GM19238 (cell line): ENCODE measurements around the gene RSPO1.

Experiments used
- DNase-seq: peaks from one replicate; pipeline ENCODE4 v3.0.0; 2011; ENCODE audit warnings: low spot score; ENCODE audit not compliant: insufficient read length

Gene RSPO1

GRCh38 chr1:37657620-37658412 lies 23.1 kb upstream of the RSPO1 start:
- DNase-seq = no peak

GRCh38 chr1:37656881-37657280 lies 22.2 kb upstream of the RSPO1 start:
- no peak for DNase-seq

- DNase-seq = no peak
These were observed 21.3 kb upstream of the RSPO1 start for GRCh38 chr1:37656026-37656425.

- DNase-seq = no peak
These were observed 20.6 kb upstream of the RSPO1 start for GRCh38 chr1:37655274-37655673.

GRCh38 chr1:37653906-37654305 lies 19.2 kb upstream of the RSPO1 start:
- DNase-seq = no peak

GRCh38 chr1:37652976-37653375 lies 18.3 kb upstream of the RSPO1 start:
- no peak for DNase-seq

- DNase-seq = no peak
These were observed 17.1 kb upstream of the RSPO1 start for GRCh38 chr1:37651803-37652202.

GRCh38 chr1:37650721-37651120 lies 16.0 kb upstream of the RSPO1 start:
- DNase-seq = no peak

- DNase-seq = no peak
These were observed 15.5 kb upstream of the RSPO1 start for GRCh38 chr1:37650173-37650572.

GRCh38 chr1:37647281-37647680 lies 12.6 kb upstream of the RSPO1 start:
- DNase-seq = no peak

GRCh38 chr1:37641059-37641458 lies 6.4 kb upstream of the RSPO1 start:
- no peak for DNase-seq

- no peak for DNase-seq
These were observed 1.7 kb upstream of the RSPO1 start for GRCh38 chr1:37636435-37636834.

- no peak for DNase-seq
These were observed 555 bp upstream of the RSPO1 start for GRCh38 chr1:37634992-37635902.

- DNase-seq = no peak
These were observed 801 bp downstream of the RSPO1 start for GRCh38 chr1:37633938-37634243.

- no peak for DNase-seq
These were observed 1.4 kb downstream of the RSPO1 start for GRCh38 chr1:37633040-37633937.

- DNase-seq = no peak
These were observed 3.7 kb downstream of the RSPO1 start for GRCh38 chr1:37631036-37631435.

GRCh38 chr1:37630426-37631028 lies 4.2 kb downstream of the RSPO1 start:
- no peak for DNase-seq

GRCh38 chr1:37629726-37630425 lies 4.8 kb downstream of the RSPO1 start:
- DNase-seq = no peak

- DNase-seq = no peak
These were observed 5.7 kb downstream of the RSPO1 start for GRCh38 chr1:37629008-37629407.

- DNase-seq = no peak
These were observed 6.6 kb downstream of the RSPO1 start for GRCh38 chr1:37628026-37628556.
